H9 (cell line): ENCODE data around the gene C17orf75. TPM values are rescaled to one million over a fixed set of nuclear protein-coding genes. Genes with fewer than 3 reads are reported as not detected.

ENCODE experiments used
- DNase-seq: peaks from one replicate; pipeline ENCODE4 v3.0.0-alpha.2; 2017
- H2AFZ ChIP-seq: one replicate; pipeline ENCODE4 v1.6.1; 2013; ENCODE audit warnings: mild to moderate bottlenecking, low read length, control low read depth, moderate library complexity
- H2AK5ac ChIP-seq: 2 replicates; pipeline ENCODE4 v1.6.1; 2013; ENCODE audit warnings: low read length, control low read depth, mixed read lengths; ENCODE audit not compliant: insufficient read length
- H2BK120ac ChIP-seq: one replicate; pipeline ENCODE4 v1.6.1; 2013; ENCODE audit warnings: low read depth, mild to moderate bottlenecking, low read length, control low read depth, inconsistent platforms; ENCODE audit not compliant: poor library complexity, severe bottlenecking
- H2BK12ac ChIP-seq: 2 replicates; pipeline ENCODE4 v1.6.1; 2013; ENCODE audit warnings: low read length, control low read depth, mixed read lengths, low read depth; ENCODE audit not compliant: insufficient read length
- H2BK15ac ChIP-seq: 2 replicates; pipeline ENCODE4 v1.6.1; 2013; ENCODE audit warnings: low read depth, low read length, control low read depth
- H2BK20ac ChIP-seq: one replicate; pipeline ENCODE4 v1.6.1; 2013; ENCODE audit warnings: low read depth, mild to moderate bottlenecking, low read length, control low read depth, inconsistent platforms; ENCODE audit not compliant: poor library complexity, severe bottlenecking
- H2BK5ac ChIP-seq: 2 replicates; pipeline ENCODE4 v1.6.1; 2013; ENCODE audit warnings: low read length, control low read depth, mixed read lengths; ENCODE audit not compliant: insufficient read length
- H3K14ac ChIP-seq: 2 replicates; pipeline ENCODE4 v1.6.1; 2013; ENCODE audit warnings: low read length, control low read depth; ENCODE audit not compliant: insufficient read depth
- H3K18ac ChIP-seq: 2 replicates; pipeline ENCODE4 v1.6.1; 2013; ENCODE audit warnings: low read depth, mild to moderate bottlenecking, mixed read lengths, low read length, control low read depth; ENCODE audit not compliant: insufficient read length
- H3K23ac ChIP-seq: 2 replicates; pipeline ENCODE4 v1.6.1; 2013; ENCODE audit warnings: low read length, control low read depth, mixed read lengths, low read depth; ENCODE audit not compliant: insufficient read length
- H3K23me2 ChIP-seq: 2 replicates; pipeline ENCODE4 v1.6.1; 2013; ENCODE audit warnings: low read depth, mild to moderate bottlenecking, mixed read lengths, low read length, control low read depth; ENCODE audit not compliant: insufficient read length, poor library complexity, severe bottlenecking
- H3K27ac ChIP-seq: 2 replicates; pipeline ENCODE4 v1.5.1; 2013; ENCODE audit warnings: low read length, control low read depth, mixed read lengths, low read depth; ENCODE audit not compliant: insufficient read length
- H3K27me3 ChIP-seq: 2 replicates; pipeline ENCODE4 v1.6.1; 2013; ENCODE audit warnings: low read length, control low read depth, inconsistent platforms; ENCODE audit not compliant: insufficient read depth
- H3K4ac ChIP-seq: 2 replicates; pipeline ENCODE4 v1.6.1; 2013; ENCODE audit warnings: low read depth, mild to moderate bottlenecking, control low read depth, inconsistent platforms, low read length, moderate library complexity
- H3K4me1 ChIP-seq: 2 replicates; pipeline ENCODE4 v1.6.1; 2013; ENCODE audit warnings: low read length, control low read depth, inconsistent platforms; ENCODE audit not compliant: insufficient read depth
- H3K4me2 ChIP-seq: 2 replicates; pipeline ENCODE4 v1.6.1; 2013; ENCODE audit warnings: low read length, control low read depth, mixed read lengths; ENCODE audit not compliant: insufficient read length, insufficient read depth
- H3K56ac ChIP-seq: 2 replicates; pipeline ENCODE4 v1.6.1; 2013; ENCODE audit warnings: low read depth, mild to moderate bottlenecking, mixed read lengths, low read length, control low read depth; ENCODE audit not compliant: insufficient read length
- H3K79me1 ChIP-seq: 2 replicates; pipeline ENCODE4 v1.6.1; 2013; ENCODE audit warnings: low read depth, mild to moderate bottlenecking, moderate library complexity, low read length, control low read depth, inconsistent platforms; ENCODE audit not compliant: insufficient read depth, poor library complexity, severe bottlenecking
- H3K79me2 ChIP-seq: 2 replicates; pipeline ENCODE4 v1.6.1; 2013; ENCODE audit warnings: low read length, control low read depth, inconsistent platforms; ENCODE audit not compliant: insufficient read depth
- H3K9ac ChIP-seq: 2 replicates; pipeline ENCODE4 v1.6.1; 2013; ENCODE audit warnings: low read length, control low read depth, mixed read lengths; ENCODE audit not compliant: insufficient read length; ENCODE audit errors: extremely low read depth
- H3K9me3 ChIP-seq: one replicate; pipeline ENCODE4 v1.6.1; 2013; ENCODE audit warnings: low read depth, low read length, inconsistent platforms; ENCODE audit not compliant: control insufficient read depth
- H3T11ph ChIP-seq: one replicate; pipeline ENCODE4 v1.6.1; 2013; ENCODE audit warnings: mild to moderate bottlenecking, low read length, control low read depth, inconsistent platforms
- H4K20me1 ChIP-seq: one replicate; pipeline ENCODE4 v1.6.1; 2013; ENCODE audit not compliant: control insufficient read depth, insufficient read length, insufficient read depth
- H4K5ac ChIP-seq: 2 replicates; pipeline ENCODE4 v1.6.1; 2013; ENCODE audit warnings: low read depth, mild to moderate bottlenecking, mixed read lengths, low read length, control low read depth; ENCODE audit not compliant: insufficient read length
- H4K8ac ChIP-seq: replicated peaks from 2 replicates; pipeline ENCODE4 v1.6.1; 2013; ENCODE audit warnings: low read length, control low read depth, mixed read lengths, low read depth; ENCODE audit not compliant: insufficient read length
- H4K91ac ChIP-seq: 2 replicates; pipeline ENCODE4 v1.6.1; 2013; ENCODE audit warnings: low read depth, mild to moderate bottlenecking, moderate library complexity, mixed read lengths, low read length, control low read depth; ENCODE audit not compliant: insufficient read length
- H3K27ac Mint-ChIP-seq, 3 experiments: 2 replicates in 2 of 3; 3 replicates in 1 of 3; pipeline ENCODE4 v1.8.0; 2020 to 2021; ENCODE audit warnings: mixed read lengths in 3 of 3, mild to moderate bottlenecking in 1 of 3, moderate library complexity in 1 of 3
- H3K27me3 Mint-ChIP-seq: 2 replicates; pipeline ENCODE4 v1.8.0; 2021; ENCODE audit warnings: low read depth, mild to moderate bottlenecking, moderate library complexity, mixed read lengths
- H3K36me3 Mint-ChIP-seq, 3 experiments: 2 replicates in 2 of 3; 3 replicates in 1 of 3; pipeline ENCODE4 v1.8.0; 2020 to 2021; ENCODE audit warnings: low read depth in 3 of 3, mixed read lengths in 3 of 3; ENCODE audit not compliant: insufficient read depth in 1 of 3
- H3K4me1 Mint-ChIP-seq, 2 experiments: 2 replicates each; pipeline ENCODE4 v1.8.0; 2020; ENCODE audit warnings: mixed read lengths in 2 of 2
- H3K4me3 Mint-ChIP-seq, 2 experiments: 2 replicates in 1 of 2; 3 replicates in 1 of 2; pipeline ENCODE4 v1.8.0; 2020 to 2021; ENCODE audit warnings: mild to moderate bottlenecking in 2 of 2, mixed read lengths in 2 of 2, moderate library complexity in 1 of 2
- H3K9me3 Mint-ChIP-seq, 2 experiments: 2 replicates in 1 of 2; 3 replicates in 1 of 2; pipeline ENCODE4 v1.8.0; 2020; ENCODE audit warnings: mild to moderate bottlenecking in 2 of 2, mixed read lengths in 2 of 2, moderate library complexity in 1 of 2
- CTCF ChIP-seq: fragments of 200-600 bp; sonication (generic); conservative IDR thresholded peaks from 3 replicates; pipeline ENCODE4 v1.8.0; 2021; ENCODE audit warnings: antibody characterized with exemption, mild to moderate bottlenecking
- total RNA-seq: library from RNA; stranded (reverse); gene quantifications from 2 replicates; pipeline ENCODE4 v1.2.1, GENCODE V29; 2021

C17orf75 gene
- total RNA-seq, 1 experiment from 2014 or later = 40.4 TPM

- Mint-ChIP-seq H3K9me3 (no peaks in the 10 kb centered on the region), H3K36me3 (peaks cover 8 to 64% (median 63%) of the 10 kb centered on the region in 3 experiments; a peak in 6 of 7 replicates), H3K4me3 (no peak overlapping the region), H3K27me3 (no peaks in the 10 kb centered on the region), H3K4me1 (no peaks in the 10 kb centered on the region), H3K27ac (no peak overlapping the region)
- H4K5ac ChIP-seq = no peak overlapping the region
- no peak overlapping the region for H3K14ac ChIP-seq
- no peak overlapping the region for H3K4ac ChIP-seq
- H2BK5ac ChIP-seq = no peak overlapping the region
- no peak overlapping the region for H4K91ac ChIP-seq
- DNase-seq = no peak
- H2AFZ ChIP-seq = no peak overlapping the region
- no peaks in the 10 kb centered on the region for H3K27me3 ChIP-seq
- no peak overlapping the region for H3K27ac ChIP-seq
- no peak overlapping the region for H3K18ac ChIP-seq
- no peak overlapping the region for H3K4me2 ChIP-seq
- no peak overlapping the region for H2AK5ac ChIP-seq
- H3K9ac ChIP-seq = no peak overlapping the region
- no peak overlapping the region for H3K23ac ChIP-seq
- H2BK15ac ChIP-seq = no peak overlapping the region
- no peak overlapping the region for H2BK120ac ChIP-seq
- no peak overlapping the region for H2BK12ac ChIP-seq
- H3K79me1 ChIP-seq = no peaks in the 10 kb centered on the region
- no peaks in the 10 kb centered on the region for H3K4me1 ChIP-seq
- no peaks in the 10 kb centered on the region for H4K20me1 ChIP-seq
- no peak overlapping the region for H3T11ph ChIP-seq
- H3K9me3 ChIP-seq = no peaks in the 10 kb centered on the region
- H3K79me2 ChIP-seq = no peaks in the 10 kb centered on the region
- H2BK20ac ChIP-seq = no peak overlapping the region
- no peak overlapping the region for H3K56ac ChIP-seq
- TF ChIP-seq CTCF = no peak
- H3K23me2 ChIP-seq = no peaks in the 10 kb centered on the region
- no peak overlapping the region for H4K8ac ChIP-seq
Measured at GRCh38 chr17:32335046-32335445, 6.9 kb downstream of the C17orf75 start.
